ENCODE data around the gene CIRBP. TPM values are rescaled to one million over a fixed set of nuclear protein-coding genes. Genes with fewer than 3 reads are reported as not detected.

Gene CIRBP
- total RNA-seq, 1 donor = 245 TPM

GRCh38 chr19:1254081-1254527 is 15.0 kb upstream of the CIRBP start:
- H3K4me3 ChIP-seq (ENCODE audit: low read depth, low read length) = no peak overlapping the region
- TF ChIP-seq, protein P1, sequence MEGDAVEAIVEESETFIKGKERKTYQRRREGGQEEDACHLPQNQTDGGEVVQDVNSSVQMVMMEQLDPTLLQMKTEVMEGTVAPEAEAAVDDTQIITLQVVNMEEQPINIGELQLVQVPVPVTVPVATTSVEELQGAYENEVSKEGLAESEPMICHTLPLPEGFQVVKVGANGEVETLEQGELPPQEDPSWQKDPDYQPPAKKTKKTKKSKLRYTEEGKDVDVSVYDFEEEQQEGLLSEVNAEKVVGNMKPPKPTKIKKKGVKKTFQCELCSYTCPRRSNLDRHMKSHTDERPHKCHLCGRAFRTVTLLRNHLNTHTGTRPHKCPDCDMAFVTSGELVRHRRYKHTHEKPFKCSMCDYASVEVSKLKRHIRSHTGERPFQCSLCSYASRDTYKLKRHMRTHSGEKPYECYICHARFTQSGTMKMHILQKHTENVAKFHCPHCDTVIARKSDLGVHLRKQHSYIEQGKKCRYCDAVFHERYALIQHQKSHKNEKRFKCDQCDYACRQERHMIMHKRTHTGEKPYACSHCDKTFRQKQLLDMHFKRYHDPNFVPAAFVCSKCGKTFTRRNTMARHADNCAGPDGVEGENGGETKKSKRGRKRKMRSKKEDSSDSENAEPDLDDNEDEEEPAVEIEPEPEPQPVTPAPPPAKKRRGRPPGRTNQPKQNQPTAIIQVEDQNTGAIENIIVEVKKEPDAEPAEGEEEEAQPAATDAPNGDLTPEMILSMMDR (IDR thresholded peaks at IDR 0.05; ENCODE audit: insufficient read depth, low read length) = no peak
- no peak for DNase-seq (ENCODE audit: low read depth)

- H3K4me3 ChIP-seq (ENCODE audit: low read depth, low read length) = no peak overlapping the region
- DNase-seq (ENCODE audit: low read depth) = no peak
- TF ChIP-seq, protein P1 (IDR thresholded peaks at IDR 0.05; ENCODE audit: insufficient read depth, low read length) = no peak
Observed at GRCh38 chr19:1254530-1255185, 14.5 kb upstream of the CIRBP start.

- no peak for DNase-seq (ENCODE audit: low read depth)
- TF ChIP-seq, protein P1 (IDR thresholded peaks at IDR 0.05; ENCODE audit: insufficient read depth, low read length) = no peak
- no peak overlapping the region for H3K4me3 ChIP-seq (ENCODE audit: low read depth, low read length)
Observed at GRCh38 chr19:1255186-1256161, 13.7 kb upstream of the CIRBP start.

- TF ChIP-seq, protein P1 (IDR thresholded peaks at IDR 0.05; ENCODE audit: insufficient read depth, low read length) = no peak
Observed at GRCh38 chr19:1256646-1257474, 12.3 kb upstream of the CIRBP start.

DNA sequence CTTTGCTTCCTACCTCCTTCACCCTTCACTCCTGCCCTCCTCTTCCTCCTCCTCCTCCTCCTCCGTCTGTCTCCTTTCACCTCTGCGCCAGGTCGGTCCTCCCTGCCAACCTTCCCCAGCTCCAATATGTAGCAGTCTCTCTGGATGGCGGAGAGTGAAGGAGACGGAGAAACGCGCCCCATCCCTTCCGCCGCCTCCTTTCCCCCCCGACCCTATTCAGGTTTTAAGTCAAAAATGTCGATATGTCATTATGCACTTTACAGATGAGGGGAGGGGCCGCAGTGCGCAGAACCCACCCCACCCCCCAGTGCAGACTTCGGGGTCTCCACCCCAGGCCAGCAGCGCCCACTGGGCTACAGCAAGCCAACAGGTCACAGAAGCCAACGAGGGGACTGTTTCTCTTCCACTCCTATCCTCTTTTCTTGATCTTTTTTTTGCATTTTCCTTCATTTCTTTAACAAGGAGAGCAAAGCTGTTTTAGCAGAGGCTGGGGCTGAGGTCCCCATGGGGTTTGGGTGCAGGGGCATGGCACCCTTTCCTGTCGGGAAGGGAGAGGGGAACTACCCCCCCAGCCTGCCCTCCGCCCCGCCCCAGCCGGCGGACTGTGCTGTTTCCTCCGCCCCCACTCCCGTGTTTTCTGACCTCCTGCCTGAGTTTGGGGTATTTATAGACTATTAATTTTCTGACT is 11.5 kb upstream of the CIRBP start:
- TF ChIP-seq, protein P1 (IDR thresholded peaks at IDR 0.05; ENCODE audit: insufficient read depth, low read length) = no peak
- no peak for DNase-seq (ENCODE audit: low read depth)
- H3K4me3 ChIP-seq (ENCODE audit: low read depth, low read length) = no peak overlapping the region

More at GRCh38 chr19:1256646-1257474, 12.3 kb upstream of the CIRBP start:
- H3K4me3 ChIP-seq (ENCODE audit: low read depth, low read length) = no peak overlapping the region
- no peak for DNase-seq (ENCODE audit: low read depth)

GRCh38 chr19:1258163-1258492 is 11.0 kb upstream of the CIRBP start:
- TF ChIP-seq, protein P1 (IDR thresholded peaks at IDR 0.05; ENCODE audit: insufficient read depth, low read length) = no peak
- DNase-seq (ENCODE audit: low read depth) = no peak

More at GRCh38 chr19:1258163-1258492, 11.0 kb upstream of the CIRBP start:
- no peak overlapping the region for H3K4me3 ChIP-seq (ENCODE audit: low read depth, low read length)

All from fibroblast of the aortic adventitia (primary cell).